Brain microvascular endothelial cell (primary cell): Measurements from ENCODE around the gene INPP5F.

ENCODE experiments used
- DNase-seq: peaks from one replicate; pipeline ENCODE4 v3.0.0-alpha.2; 2020
- H3K27ac ChIP-seq: fragments of 250-450 bp; sonication (Bioruptor Pico); 2 replicates; pipeline ENCODE4 v1.5.1; 2020; ENCODE audit warnings: mild to moderate bottlenecking, moderate library complexity
- H3K27me3 ChIP-seq: fragments of 250-450 bp; sonication (Bioruptor Pico); replicated peaks from 2 replicates; pipeline ENCODE4 v1.5.1; 2020; ENCODE audit warnings: mild to moderate bottlenecking
- H3K36me3 ChIP-seq: fragments of 250-450 bp; sonication (Bioruptor Pico); replicated peaks from 2 replicates; pipeline ENCODE4 v1.5.1; 2020; ENCODE audit warnings: mild to moderate bottlenecking
- H3K4me3 ChIP-seq: 2 replicates; pipeline ENCODE4 v1.5.1; 2011; ENCODE audit warnings: low read depth, mild to moderate bottlenecking, control low read depth, low read length, moderate library complexity
- in situ Hi-C: cut with HindIII; loops from 2 replicates; pipeline ENCODE4 v1.10.0; 2017; ENCODE audit warnings: low sequenced_read_pairs, low pct_ligation_motif_present
- TF ChIP-seq, protein P1 (sequence below): IDR thresholded peaks from 2 replicates; pipeline ENCODE4 v1.5.1; 2011; ENCODE audit warnings: low read depth, mild to moderate bottlenecking, moderate library complexity, low read length, control low read depth, inconsistent platforms; ENCODE audit errors: missing control alignments

The INPP5F gene

DNA sequence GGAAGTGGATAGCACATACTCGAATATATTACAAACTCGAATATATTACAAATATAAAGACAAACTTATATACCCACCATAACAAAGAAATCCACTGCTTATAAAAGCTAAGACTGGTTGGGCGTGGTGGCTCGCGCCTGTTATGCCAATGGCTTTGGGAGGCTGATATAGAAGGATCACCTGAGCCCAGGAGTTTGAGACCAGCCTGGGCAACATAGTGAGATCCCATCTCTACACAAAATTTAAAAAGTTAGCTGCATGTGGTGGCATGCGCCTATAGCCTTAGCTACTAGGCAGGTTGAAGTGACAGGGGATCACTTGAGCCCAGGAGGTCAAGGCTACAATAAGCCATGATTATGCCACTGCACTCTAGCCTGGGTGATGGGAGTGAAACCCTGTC, 126.4 kb downstream of the INPP5F start:
- TF ChIP-seq, protein P1, sequence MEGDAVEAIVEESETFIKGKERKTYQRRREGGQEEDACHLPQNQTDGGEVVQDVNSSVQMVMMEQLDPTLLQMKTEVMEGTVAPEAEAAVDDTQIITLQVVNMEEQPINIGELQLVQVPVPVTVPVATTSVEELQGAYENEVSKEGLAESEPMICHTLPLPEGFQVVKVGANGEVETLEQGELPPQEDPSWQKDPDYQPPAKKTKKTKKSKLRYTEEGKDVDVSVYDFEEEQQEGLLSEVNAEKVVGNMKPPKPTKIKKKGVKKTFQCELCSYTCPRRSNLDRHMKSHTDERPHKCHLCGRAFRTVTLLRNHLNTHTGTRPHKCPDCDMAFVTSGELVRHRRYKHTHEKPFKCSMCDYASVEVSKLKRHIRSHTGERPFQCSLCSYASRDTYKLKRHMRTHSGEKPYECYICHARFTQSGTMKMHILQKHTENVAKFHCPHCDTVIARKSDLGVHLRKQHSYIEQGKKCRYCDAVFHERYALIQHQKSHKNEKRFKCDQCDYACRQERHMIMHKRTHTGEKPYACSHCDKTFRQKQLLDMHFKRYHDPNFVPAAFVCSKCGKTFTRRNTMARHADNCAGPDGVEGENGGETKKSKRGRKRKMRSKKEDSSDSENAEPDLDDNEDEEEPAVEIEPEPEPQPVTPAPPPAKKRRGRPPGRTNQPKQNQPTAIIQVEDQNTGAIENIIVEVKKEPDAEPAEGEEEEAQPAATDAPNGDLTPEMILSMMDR: no peak
- no peak for DNase-seq
- in situ Hi-C loops: no loop called here
- Histone ChIP-seq H3K27ac (no peak overlapping the region), H3K36me3 (peaks cover 13% of the 10 kb centered on the region), H3K4me3 (no peak overlapping the region), H3K27me3 (no peaks in the 10 kb centered on the region)

DNA sequence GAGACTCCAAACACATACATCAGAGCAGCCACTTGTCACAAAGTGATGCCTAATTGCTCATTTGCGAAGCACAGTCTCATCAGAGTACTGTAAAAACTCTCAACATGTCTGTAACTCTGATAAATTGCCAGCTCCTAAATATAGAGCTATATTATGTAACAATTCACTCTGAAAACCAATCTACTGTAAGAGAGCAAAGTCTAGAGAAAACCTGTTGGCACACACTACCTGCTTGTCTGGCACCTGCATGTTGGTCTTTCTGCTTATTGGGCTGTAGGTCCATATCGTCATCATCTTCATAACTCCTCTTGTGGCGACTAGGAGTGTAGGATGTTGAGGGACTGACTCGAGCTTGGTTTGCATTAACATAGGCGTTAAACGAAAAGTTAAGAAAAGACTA, 127.0 kb downstream of the INPP5F start:
- no peak for DNase-seq
- in situ Hi-C loops: no loop called here
- no peak overlapping the region for H3K4me3 ChIP-seq
- H3K36me3 ChIP-seq: peaks cover 13% of the 10 kb centered on the region
- no peaks in the 10 kb centered on the region for H3K27me3 ChIP-seq
- H3K27ac ChIP-seq: no peak overlapping the region
- TF ChIP-seq, protein P1: no peak

DNA sequence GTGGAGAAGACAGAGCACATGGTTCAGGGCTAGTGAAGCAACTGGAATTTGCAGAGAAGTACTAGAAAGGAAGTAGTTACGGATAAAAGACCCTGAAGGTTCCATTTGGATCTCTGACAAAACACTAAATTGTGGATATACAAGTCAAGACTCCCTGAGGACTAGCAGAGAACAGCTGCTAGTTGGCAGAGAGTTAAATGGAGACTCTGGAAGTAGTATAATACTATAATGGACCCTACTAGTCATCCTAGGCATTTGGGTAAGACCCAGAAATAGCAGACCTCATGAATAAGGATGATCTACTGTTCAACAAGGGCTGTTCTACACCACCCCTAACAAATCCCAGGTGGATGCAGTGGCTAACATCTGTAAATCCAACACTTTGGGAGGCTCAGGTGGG, 127.7 kb downstream of the INPP5F start:
- DNase-seq: no peak
- Histone ChIP-seq H3K27ac (no peak overlapping the region), H3K4me3 (no peak overlapping the region), H3K27me3 (no peaks in the 10 kb centered on the region), H3K36me3 (peaks cover 9% of the 10 kb centered on the region)
- in situ Hi-C loops: no loop called here
- TF ChIP-seq, protein P1: no peak

DNA sequence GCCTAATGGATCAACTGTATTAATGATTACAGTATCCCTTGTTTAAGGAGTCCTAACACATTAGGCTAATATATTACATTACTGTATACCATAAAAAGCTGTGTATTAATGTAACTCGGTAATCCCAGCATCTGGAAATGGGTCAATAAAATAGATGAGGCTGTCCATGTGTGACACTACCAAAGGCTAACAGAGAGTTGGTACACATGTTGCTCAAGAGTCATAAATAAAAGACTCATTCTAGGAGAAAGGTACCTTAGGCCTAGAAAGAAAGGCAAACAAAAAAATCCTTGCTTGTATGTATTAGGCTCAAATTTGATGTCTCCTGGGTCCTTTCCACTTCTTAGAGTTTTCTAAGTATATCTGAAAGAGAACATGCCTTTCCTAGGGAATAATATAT, 132.2 kb downstream of the INPP5F start:
- H3K27me3 ChIP-seq: no peaks in the 10 kb centered on the region
- in situ Hi-C loops: no loop called here
- H3K36me3 ChIP-seq: peaks cover 3% of the 10 kb centered on the region
- TF ChIP-seq, protein P1: no peak
- H3K4me3 ChIP-seq: no peak overlapping the region
- no peak overlapping the region for H3K27ac ChIP-seq
- no peak for DNase-seq

DNA sequence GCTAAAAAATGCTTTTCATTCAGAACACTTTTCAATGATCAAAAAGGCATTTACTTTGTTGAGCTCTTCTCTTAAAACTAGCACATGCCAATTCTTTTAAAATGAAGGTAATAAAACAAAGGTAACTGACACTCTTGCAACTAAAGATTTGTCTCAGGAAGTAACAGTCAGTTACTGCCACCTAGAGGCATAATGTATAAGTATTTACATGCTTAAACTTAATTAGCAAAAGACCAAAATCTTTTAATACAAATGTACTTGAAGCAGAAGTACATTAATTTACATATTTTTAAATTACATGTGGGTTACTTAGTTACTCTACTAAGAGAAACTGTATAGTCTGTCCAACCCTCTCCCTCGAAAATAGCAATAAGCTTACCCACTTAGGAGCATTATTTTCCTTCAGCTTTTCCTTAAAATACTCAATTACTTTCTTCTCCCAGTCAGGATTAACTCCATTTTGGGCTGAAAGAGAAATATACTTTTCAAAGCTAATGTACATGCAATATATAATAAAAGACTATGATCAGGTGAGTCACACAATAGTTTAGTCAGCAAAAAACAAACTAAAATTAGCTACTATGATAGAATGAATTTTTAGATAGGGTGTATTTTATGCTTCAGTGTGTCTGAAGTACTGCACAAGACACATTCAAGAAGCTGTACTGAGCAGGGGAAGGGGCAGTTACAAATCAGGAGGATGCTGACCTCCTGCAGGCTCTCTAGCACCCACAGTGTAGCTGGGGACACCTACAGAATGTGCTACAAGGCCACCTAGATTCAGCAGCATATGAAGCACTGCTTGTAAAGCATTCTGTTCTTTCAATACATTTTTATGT, 133.8 kb downstream of the INPP5F start:
- TF ChIP-seq, protein P1: peak; percentile 20
- in situ Hi-C loops: no loop called here
- no peaks in the 10 kb centered on the region for H3K27me3 ChIP-seq
- no peak overlapping the region for H3K27ac ChIP-seq
- H3K4me3 ChIP-seq: no peak overlapping the region
- no peak for DNase-seq
- H3K36me3 ChIP-seq: peaks cover 3% of the 10 kb centered on the region
